Type B pancreatic cell (in vitro differentiated cells): ENCODE measurements around the gene APP. TPM values are rescaled to one million over a fixed set of nuclear protein-coding genes. Genes with fewer than 3 reads are reported as not detected.
A peak's percentile ranks its signal among the peaks of the same experiment; 100 is the strongest.

Source experiments
- DNase-seq: peaks from one replicate; pipeline ENCODE4 v3.0.0; 2021; ENCODE audit warnings: mixed read lengths; ENCODE audit not compliant: unreplicated experiment; ENCODE audit errors: extremely low spot score
- H3K27ac Mint-ChIP-seq: 2 replicates; pipeline ENCODE4 v1.8.0; 2021; ENCODE audit warnings: mild to moderate bottlenecking, mixed read lengths
- H3K27me3 Mint-ChIP-seq: 2 replicates; pipeline ENCODE4 v1.8.0; 2021; ENCODE audit warnings: mixed read lengths
- H3K36me3 Mint-ChIP-seq: 2 replicates; pipeline ENCODE4 v1.8.0; 2021; ENCODE audit warnings: mixed read lengths
- H3K4me1 Mint-ChIP-seq: one replicate; pipeline ENCODE4 v1.8.0; 2021; ENCODE audit warnings: mixed read lengths; ENCODE audit not compliant: unreplicated experiment
- H3K4me3 Mint-ChIP-seq: 2 replicates; pipeline ENCODE4 v1.8.0; 2021; ENCODE audit warnings: mild to moderate bottlenecking, mixed read lengths
- H3K9me3 Mint-ChIP-seq: 2 replicates; pipeline ENCODE4 v1.8.0; 2021; ENCODE audit warnings: mixed read lengths
- total RNA-seq: library from RNA; stranded (reverse); gene quantifications from 2 replicates; pipeline ENCODE4 v1.2.1, GENCODE V29; 2021; ENCODE audit warnings: low replicate concordance
- TF ChIP-seq, protein P1 (sequence below): fragments of 200-600 bp; sonication (generic); conservative IDR thresholded peaks from 2 replicates; pipeline ENCODE4 v1.5.0; 2021; ENCODE audit warnings: antibody characterized with exemption, mild to moderate bottlenecking

APP gene
- total RNA-seq, 1 donor from 2014 or later, result 415 TPM

- Mint-ChIP-seq H3K27ac (no peak overlapping the region), H3K4me3 (no peak overlapping the region), H3K27me3 (no peaks in the 10 kb centered on the region), H3K4me1 (peaks cover 20% of the 10 kb centered on the region), H3K9me3 (peaks cover 19% of the 10 kb centered on the region), H3K36me3 (no peaks in the 10 kb centered on the region)
- no peak for DNase-seq
- TF ChIP-seq, protein P1, sequence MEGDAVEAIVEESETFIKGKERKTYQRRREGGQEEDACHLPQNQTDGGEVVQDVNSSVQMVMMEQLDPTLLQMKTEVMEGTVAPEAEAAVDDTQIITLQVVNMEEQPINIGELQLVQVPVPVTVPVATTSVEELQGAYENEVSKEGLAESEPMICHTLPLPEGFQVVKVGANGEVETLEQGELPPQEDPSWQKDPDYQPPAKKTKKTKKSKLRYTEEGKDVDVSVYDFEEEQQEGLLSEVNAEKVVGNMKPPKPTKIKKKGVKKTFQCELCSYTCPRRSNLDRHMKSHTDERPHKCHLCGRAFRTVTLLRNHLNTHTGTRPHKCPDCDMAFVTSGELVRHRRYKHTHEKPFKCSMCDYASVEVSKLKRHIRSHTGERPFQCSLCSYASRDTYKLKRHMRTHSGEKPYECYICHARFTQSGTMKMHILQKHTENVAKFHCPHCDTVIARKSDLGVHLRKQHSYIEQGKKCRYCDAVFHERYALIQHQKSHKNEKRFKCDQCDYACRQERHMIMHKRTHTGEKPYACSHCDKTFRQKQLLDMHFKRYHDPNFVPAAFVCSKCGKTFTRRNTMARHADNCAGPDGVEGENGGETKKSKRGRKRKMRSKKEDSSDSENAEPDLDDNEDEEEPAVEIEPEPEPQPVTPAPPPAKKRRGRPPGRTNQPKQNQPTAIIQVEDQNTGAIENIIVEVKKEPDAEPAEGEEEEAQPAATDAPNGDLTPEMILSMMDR, result no peak
Measured at GRCh38 chr21:25836396-25836795, 334.2 kb downstream of the APP start.

DNA sequence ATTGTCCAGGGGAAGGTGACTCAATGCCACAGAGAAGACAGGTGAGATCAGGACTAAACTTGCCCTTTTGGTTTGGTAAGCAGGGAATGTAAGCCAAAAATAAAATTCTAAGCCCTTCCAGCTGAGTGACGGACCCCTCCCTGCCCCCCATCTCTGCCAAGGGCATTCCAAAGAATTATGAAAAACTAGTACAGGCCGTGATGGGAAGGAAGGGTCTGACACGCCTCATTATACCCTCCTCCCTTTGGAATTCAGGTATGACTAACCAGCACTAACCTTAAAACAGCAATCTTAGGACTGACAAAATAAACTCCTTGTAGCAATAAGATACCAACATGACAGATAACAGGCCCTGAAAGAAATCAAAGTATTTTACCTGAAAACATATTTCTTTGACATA, 336.2 kb downstream of the APP start:
- peaks cover 20% of the 10 kb centered on the region for H3K4me1 Mint-ChIP-seq
- no peak for DNase-seq
- peak overlapping the region; percentile 62 for H3K27ac Mint-ChIP-seq
- TF ChIP-seq, protein P1, result no peak
- no peak overlapping the region for H3K4me3 Mint-ChIP-seq
- H3K27me3 Mint-ChIP-seq, result no peaks in the 10 kb centered on the region
- H3K36me3 Mint-ChIP-seq, result no peaks in the 10 kb centered on the region
- peaks cover 19% of the 10 kb centered on the region for H3K9me3 Mint-ChIP-seq

DNA sequence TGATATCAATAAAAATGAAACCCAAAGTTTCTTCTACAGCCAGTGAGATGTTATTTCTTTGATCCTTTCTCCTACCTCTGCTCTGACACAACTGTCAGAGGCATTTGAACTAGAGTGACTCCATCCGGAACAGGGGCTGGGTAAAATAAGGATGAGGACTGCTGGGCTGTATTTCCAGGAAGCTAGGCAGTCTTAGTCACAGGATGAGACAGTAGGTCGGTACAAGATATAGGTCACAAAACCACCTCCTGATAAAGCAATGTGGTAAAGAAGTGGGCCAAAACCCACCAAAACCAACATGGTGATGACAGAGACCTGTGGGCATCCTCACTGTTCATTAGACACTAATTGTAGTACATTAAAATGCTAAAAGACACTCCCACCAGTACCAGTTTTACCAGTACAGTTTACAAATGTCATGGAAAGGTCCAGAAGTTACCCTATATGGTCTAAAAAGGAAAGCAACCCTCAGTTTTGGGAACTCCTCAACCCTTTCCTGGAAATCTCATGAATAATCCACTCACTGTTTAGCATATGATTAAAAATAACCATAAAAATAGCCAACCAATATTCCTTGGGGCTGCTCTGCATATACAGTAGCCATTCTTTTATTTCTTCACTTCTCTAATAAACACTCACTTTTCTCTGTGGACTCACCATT, 339.1 kb downstream of the APP start:
- H3K27me3 Mint-ChIP-seq, result peaks cover 3% of the 10 kb centered on the region
- peaks cover 11% of the 10 kb centered on the region for H3K4me1 Mint-ChIP-seq
- no peaks in the 10 kb centered on the region for H3K36me3 Mint-ChIP-seq
- no peak for DNase-seq
- H3K4me3 Mint-ChIP-seq, result no peak overlapping the region
- no peak overlapping the region for H3K27ac Mint-ChIP-seq
- TF ChIP-seq, protein P1, result no peak
- peaks cover 11% of the 10 kb centered on the region for H3K9me3 Mint-ChIP-seq
